Measurements from ENCODE around the gene HOXD9.

The HOXD9 gene

DNA sequence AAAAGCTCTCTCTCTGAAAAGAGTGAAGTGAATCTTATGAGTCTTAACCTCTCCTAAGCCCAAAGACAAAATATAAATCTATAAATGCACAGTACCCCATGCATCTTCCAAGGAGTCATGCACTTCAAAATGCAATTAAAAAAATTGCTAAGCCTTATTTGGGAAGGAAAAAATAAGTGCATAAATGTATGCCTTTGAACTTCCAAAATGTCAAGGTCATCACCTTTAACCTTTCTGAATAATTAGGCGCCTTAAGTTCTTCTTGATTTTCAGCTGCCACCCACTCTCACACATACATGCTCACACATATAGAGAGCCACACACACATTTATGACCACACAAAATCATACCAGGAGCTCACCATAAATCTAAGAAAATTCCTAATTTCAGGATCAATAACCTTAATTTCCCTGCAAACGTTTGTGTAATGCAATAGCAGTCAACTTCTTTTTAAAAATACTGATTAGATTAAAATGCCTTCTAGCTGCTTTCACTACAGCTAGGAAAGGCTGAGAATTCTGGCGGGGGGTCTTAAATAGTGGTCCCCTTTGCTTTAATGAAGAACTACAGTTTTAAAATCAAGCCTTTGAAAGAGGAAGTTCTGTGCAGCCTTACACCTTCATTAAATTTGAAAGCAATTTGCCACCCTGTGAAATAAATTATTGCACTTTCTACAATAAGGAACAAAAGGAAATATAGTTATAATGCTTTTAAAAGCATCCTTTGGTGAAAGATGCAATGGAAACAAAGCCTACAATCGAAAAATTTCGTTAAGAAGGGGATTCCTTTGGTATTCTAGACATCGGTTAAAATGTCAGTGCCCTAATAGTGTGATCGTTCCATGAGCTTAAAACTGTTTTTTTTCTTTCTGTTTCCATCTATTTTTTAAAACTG is 11.9 kb upstream of the HOXD9 start:
- DNase-seq (ENCODE audit: low spot score), result no peak

DNA sequence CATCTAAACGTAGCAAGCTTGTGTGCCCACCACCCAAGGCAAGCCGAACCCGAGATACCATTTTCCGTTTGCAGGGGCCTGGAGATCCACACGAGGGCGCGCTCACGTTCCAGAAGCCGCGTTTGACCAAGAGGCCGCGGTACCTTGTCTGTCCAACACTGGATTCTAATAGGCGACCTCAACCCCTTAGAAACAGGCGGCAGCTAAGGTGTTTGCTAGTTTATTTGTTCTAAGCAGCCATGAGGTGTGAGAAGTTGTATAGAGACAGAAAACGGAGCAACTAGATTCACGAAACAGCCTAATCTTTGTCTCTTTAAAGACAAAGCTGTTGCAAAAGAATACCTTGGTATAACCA is 11.2 kb upstream of the HOXD9 start:
- DNase-seq (ENCODE audit: low spot score), result no peak

DNA sequence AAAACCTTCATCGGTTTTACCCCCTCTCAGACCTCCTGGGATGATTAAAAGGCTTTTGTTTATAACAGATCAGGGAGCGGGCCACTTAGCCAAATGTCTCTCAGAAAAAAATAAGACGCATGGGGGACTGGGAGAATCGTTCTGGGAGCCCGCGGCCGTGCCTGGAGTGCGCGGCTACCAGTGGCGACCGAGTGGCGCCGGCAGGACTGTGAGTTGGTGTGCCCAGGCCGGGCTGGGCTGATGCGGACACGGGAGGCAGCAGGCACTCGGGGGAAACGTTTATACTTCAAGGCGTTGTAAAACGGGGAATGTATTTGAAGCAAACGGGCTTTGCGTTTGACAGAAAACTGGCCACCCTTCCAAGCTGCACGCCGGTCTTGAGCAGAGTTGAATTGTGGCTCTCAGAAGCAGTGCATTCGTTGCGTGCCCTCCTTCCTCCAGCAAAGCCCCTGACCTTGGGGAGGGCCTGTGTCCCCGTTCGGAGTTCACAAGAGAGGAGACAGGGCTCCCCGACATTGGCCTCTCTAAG is 10.6 kb upstream of the HOXD9 start:
- no peak for DNase-seq (ENCODE audit: low spot score)

GRCh38 chr2:176112375-176113302 is 9.9 kb upstream of the HOXD9 start:
- DNase-seq (ENCODE audit: low spot score), result no peak

GRCh38 chr2:176114120-176114929 is 8.2 kb upstream of the HOXD9 start:
- DNase-seq (ENCODE audit: low spot score), result no peak

- no peak for DNase-seq (ENCODE audit: low spot score)
Measured at GRCh38 chr2:176114930-176115625, 7.4 kb upstream of the HOXD9 start.

GRCh38 chr2:176115883-176116813 is 6.4 kb upstream of the HOXD9 start, which contains the start of gene HOXD10:
Gene HOXD10, plus strand, starts transcription at chr2:176116778. Its CDS starts 56 bp downstream, at chr2:176116834.
- no peak for DNase-seq (ENCODE audit: low spot score)

DNA sequence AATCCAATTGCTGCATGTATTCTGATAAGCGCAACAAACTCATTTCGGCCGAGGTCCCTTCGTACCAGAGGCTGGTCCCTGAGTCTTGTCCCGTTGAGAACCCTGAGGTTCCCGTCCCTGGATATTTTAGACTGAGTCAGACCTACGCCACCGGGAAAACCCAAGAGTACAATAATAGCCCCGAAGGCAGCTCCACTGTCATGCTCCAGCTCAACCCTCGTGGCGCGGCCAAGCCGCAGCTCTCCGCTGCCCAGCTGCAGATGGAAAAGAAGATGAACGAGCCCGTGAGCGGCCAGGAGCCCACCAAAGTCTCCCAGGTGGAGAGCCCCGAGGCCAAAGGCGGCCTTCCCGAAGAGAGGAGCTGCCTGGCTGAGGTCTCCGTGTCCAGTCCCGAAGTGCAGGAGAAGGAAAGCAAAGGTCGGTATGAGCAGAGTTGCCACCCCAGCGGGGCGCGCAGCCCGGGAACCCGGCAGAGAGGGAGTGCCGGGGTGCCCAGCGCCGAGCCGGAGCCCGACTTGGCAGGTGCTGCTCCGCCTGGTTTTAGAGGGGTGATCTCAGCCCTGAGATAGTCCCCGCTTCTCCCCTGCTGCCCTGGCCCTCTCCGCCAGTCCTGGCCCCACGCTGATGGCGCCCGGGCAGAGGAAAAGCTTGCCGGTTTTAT is 5.2 kb upstream of the HOXD9 start:
- DNase-seq (ENCODE audit: low spot score), result no peak

DNA sequence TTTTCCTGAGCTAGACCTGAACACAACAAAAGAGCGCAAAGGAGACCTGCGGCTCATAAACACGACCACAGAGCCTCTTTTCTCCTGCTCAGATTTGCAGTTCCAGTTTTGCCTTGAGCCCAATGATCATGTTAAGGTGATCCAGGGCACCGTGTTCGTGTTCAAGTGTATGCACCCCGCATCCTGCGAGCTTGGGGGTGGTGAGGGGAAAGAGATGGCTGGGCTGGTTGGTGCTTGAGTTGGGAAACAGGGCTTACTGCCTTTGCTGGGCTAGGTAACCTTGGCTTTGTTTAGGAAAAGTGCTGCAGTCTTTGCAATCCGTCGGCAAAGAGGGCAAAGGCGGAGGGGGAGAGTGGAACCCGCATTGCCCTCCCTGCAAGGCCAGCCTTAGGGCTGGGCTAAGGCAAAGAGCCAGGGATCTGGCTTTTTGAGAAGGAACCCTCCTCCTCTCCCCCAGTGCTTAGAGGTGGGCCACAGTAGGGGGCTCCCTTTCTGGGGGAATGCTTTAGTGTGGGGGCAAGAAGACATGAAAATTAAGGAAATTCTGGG is 4.6 kb upstream of the HOXD9 start:
- no peak for DNase-seq (ENCODE audit: low spot score)

DNA sequence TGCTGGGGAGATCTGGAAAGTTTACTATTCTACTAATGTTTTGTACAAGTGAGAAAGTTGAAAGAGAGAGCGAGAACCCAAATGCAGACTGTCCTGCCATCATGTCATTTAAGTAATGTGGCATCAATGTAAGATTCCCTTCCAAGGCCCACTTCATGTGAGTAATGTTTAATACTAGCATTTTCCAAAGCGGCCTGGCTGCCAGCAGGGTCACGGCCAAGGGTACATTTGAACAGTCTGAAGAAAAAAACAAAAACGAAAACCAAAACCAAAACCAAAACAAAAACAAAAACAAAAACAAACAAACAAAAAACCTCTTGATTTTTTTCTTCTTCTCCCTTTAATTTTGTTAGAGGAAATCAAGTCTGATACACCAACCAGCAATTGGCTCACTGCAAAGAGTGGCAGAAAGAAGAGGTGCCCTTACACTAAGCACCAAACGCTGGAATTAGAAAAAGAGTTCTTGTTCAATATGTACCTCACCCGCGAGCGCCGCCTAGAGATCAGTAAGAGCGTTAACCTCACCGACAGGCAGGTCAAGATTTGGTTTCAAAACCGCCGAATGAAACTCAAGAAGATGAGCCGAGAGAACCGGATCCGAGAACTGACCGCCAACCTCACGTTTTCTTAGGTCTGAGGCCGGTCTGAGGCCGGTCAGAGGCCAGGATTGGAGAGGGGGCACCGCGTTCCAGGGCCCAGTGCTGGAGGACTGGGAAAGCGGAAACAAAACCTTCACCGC is 3.7 kb upstream of the HOXD9 start:
- DNase-seq (ENCODE audit: low spot score), result no peak

GRCh38 chr2:176120364-176121189 is 1.9 kb upstream of the HOXD9 start:
- no peak for DNase-seq (ENCODE audit: low spot score)

- DNase-seq (ENCODE audit: low spot score), result no peak
Measured at GRCh38 chr2:176121190-176122051, 1.1 kb upstream of the HOXD9 start.

DNA sequence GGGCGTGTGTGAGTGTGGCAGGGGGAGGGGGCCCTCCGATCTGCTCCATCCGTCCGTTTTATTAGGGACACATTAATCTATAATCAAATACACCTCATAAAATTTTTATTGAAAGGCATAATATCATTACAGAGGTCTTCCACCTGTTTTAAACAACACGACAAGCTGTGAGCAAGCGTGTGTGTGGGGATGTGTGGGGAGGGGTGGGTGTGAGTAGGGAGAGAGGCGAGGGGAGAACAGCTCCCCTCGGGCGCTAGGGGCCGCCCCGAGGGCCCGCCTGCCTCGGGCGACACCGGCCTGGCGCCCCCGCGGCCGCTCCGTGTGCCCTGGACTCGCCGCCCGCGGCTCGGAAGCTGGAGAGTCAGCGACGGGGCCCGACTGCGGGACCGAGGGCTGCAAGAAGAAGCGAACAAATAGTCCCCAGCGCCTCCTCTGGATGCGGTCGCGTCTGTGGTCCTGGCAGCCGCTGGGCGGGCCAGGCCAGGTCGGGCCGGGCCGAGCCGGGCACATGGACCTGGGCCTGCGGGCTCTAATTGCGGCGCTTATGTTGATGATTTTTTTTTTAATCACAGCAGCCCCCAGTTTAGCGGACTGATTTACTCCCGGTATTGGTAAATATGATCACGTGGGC is 352 bp upstream of the HOXD9 start:
- no peak for DNase-seq (ENCODE audit: low spot score)

DNA sequence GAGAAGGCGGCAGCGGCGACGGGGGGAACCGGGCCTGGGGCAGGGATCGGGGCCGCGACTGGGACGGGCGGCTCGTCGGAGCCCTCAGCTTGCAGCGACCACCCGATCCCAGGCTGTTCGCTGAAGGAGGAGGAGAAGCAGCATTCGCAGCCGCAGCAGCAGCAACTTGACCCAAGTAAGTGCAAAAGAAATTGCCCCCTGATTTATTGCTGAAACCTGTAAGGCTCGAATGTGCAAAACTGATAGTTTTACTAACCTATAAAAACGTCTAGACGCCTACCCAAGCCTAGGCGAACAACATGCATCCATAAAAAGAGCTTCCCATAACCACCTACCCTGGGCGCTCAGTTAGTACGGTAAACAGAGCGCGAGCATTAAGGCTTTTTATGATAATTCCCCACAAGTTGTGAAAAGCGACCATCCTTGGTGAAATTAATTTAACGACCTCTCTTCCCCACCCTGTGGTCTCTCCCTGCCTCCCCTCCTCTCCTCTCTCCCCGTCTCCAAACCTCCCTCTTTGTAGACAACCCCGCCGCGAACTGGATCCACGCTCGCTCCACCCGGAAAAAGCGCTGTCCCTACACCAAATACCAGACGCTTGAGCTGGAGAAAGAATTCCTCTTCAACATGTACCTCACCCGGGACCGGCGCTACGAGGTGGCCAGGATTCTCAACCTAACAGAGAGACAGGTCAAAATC is 1.0 kb downstream of the HOXD9 start:
- DNase-seq (ENCODE audit: low spot score), result no peak
